ENCODE data around the gene NSD1.
"Not testable (repeated sequence)": the region's sequence is repeated elsewhere in the genome, so short reads cannot be mapped to it uniquely, and the experiment has no call there.

Gene NSD1

DNA sequence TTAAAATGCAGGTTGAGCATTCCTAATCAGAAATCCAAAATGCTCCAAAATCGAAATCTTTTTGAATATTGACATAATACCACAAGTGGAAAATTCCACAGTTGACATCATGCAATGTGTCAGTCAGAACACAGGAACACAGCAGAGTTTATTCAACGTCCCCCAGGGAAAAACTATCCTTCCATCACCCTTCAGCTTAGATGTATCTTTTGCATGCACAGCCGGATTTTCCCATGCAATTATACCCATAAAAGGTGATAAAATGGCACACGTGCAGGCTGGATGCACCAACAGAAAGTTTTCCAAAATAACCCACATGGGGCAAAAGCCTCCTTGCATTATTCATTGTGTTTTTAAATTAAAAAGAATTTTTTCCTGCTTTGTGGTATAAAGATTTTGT, 98.8 kb downstream of the NSD1 start:
- peak; percentile 16 for DNase-seq

DNA sequence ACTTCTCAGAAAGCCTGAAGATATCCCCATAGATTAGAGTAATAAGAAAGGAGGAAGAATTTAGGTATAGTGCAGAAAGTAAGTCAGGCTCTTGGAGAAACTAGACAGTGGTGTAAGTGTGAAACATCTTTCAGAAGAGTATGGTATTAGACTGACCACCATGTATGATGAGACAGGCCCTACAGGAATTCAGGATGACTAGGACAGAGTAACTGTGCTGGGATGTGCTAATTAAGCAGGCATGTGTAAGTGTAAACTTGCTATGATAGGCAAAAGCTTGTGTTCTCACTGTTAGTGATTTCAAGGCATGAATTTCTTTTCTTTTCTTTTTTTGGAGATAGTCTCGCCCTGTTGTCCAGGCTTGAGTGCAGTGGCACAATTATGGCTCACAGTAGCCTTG, 99.2 kb downstream of the NSD1 start:
- peak; percentile 82 for DNase-seq

DNA sequence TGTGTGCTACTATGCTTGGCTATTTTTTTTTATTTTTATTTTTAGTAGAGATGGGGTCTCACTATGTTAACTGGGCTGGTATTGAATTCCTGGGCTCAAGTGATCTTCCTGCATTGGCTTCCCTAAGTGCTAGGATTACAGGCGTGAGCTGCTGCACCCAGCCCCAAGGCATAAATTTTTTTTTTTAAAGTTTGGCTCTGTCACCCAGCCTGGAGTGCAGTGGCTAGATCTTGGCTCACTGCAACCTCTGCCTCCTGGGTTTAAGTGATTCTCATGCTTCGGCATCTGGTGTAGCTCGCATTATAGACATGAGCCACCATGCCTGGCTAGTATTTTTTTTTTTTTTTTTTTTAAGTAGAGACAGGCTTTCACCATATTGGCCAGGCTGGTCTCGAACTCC, 99.6 kb downstream of the NSD1 start:
- peak; percentile 10 for DNase-seq

DNA sequence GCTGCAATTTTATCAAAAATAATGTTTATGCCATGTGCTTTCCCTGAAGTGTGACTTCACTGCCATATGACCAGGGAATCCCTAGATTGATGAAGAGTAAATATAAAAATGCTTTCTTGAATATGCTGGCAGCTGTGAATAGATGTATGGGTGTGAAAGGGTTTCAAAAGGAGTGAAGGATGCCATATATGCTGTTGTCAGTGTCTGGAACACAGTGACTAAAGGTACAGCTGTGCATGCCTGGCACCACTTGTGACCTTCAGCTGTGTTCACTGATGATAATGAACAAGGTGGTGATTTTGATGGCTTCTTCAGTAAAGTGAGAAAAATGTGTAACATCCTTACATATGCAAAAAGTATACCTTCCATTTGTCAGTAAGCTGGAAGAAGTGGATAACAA, 100.2 kb downstream of the NSD1 start:
- no peak for DNase-seq

DNA sequence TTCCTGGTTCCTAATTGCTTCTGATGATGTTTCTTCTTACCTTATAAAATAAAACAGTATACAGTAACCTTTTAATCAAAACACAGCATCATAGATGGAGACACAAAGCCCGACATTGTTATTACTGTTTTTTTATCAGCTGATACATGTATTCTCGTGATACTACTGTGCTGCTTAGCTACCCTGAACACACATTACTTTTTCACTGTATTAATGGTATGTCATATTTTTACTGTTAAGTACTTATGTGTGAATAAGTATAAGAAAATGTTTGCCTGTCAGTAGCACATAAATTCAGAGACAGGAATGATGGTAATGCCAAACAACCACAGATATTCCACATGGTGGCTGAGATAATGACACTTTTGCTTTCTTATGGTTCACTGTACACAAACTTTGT, 101.3 kb downstream of the NSD1 start:
- DNase-seq = peak; percentile 59

DNA sequence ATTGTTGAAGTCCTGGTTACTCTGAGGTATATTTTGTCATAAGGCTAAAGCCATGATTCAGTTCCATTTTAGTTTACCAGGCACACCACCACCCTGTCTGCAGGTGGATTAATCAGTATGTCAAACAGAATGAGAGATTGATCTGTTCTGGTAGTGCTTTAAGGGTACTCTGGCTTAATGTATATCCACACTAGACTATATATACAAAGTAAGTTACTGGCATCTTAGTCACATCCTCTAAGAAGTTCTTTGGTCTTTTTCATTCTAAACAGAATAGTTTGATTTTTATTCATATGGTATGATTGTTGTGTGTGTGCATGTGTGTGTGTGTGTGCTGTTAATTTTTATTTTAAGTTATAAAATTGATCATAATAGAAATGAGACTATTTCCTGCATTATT, 108.2 kb downstream of the NSD1 start:
- DNase-seq = no peak

DNA sequence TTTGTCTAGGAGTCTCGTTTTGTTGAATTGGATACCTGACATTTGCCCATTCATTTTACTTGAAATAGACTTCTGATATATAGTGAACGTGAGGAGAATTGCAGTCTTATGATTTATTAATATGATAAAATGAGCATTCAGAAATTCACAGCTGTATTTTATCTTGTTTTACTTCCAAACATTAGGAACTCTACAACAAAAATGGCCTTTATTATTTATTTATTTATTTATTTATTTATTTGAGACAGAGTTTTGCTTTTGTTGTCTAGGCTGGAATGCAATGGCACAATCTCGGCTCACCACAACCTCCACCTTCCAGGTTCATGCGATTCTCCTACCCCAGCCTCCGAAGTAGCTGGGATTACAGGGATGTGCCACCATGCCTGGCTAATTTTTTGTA, 108.7 kb downstream of the NSD1 start:
- DNase-seq = no peak

DNA sequence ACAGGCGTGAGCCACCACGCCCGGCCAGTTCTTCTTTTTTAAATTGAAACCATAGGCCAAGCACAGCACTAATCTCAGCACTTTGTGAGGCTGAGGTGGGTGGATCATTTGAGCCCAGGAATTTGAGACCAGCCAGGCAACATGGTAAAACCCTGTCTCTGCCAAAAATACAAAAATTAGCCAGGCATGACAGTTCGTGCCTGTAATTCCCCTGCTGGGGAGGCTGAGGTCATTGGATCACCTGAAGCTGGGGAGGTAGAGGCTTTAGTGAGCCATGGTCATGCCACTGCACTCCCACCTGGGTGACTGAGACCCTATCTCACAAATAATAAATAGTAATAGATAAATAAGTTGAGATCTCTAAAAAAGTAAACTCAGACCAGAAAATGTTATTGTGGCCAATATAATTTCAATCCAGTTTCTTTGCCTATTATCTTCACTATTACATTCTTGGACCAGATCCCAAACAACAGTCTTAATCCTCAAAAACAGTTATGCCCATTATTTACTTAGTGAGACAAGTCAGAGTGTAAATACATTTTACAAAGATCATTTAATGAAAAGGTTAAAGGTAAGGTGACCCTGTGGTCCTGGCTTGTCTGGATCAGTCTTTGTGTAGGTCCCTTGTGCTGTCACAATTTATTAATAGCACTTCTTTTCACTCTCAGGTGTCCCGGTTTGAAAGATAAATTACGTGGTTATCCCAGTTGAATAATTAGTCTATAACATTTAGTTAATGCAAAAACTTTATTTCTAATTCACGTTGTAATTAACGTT, 116.4 kb downstream of the NSD1 start:
- DNase-seq = no peak

DNA sequence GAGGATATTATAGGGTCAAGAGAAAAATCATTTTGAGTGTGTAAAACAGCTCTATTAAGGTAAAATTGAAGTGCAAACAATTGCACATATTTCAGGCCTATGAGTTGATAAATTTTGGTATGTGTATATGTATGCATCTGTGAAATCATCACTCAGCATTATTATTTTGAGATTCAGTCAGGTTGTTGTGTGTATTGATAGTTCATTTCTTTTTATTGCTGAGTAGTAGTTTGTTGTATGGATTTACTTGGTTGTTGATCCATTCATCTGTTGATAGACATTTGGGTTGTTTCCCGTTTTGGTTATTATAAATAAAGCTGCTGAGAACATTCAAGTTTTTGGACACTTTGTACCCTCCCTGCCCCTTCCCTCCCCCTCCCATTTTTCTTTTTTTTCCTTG, 119.7 kb downstream of the NSD1 start:
- DNase-seq = no peak

DNA sequence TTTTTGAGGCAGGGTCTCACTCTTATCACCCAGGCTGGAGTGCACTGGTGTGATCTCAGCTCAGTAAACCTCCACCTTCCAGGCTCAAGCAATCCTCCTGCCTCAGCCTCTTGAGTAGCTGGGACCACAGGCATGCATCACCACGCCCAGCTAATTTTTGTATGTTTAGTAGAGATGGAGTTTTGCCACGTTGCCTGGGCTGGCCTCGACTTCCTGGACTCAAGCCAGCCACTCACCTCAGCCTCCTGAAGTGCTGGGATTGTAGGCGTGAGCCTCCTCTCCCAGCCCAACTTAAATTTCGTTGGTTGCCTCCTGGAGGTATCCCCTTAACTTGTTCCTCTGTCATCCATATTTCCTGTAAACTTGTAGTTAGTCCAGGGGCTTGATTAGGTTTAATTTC, 122.7 kb downstream of the NSD1 start:
- peak; percentile 23 for DNase-seq

DNA sequence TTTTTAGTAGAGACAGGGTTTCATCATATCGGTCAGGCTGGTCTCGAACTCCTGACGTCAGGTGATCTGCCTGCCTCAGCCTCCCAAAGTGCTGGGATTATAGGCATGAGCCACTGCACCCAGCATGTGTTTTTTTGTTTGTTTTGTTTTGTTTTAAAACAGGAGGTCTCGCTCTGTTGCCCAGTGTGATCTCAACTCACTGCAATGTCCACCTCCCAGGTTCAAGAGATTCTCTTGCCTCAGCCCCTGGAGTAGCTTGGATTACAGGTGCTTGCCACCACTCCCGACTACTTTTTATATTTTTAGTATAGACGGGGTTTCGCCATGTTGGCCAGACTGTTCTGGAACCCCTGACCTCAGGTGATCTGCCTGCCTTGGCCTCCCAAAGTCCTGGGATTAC, 125.1 kb downstream of the NSD1 start:
- DNase-seq = not testable (repeated sequence)

DNA sequence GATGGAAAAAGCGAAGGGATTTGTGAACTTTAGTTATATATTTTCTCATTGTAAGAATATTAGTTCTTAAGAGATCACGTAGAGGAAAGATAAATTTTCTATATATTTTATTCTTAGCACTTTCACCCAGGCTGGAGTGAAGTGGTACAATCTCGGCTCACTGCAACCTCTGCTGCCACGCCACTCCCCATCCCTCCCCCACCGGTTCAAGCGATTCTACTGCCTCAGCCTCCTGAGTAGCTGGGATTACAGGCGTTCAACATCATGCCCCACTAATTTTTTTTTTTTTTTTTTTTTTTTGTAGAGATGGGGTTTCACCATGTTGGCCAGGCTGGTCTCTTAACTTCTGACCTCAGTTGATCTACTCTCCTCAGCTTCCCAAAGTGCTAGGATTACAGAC, 127.4 kb downstream of the NSD1 start:
- no peak for DNase-seq

DNA sequence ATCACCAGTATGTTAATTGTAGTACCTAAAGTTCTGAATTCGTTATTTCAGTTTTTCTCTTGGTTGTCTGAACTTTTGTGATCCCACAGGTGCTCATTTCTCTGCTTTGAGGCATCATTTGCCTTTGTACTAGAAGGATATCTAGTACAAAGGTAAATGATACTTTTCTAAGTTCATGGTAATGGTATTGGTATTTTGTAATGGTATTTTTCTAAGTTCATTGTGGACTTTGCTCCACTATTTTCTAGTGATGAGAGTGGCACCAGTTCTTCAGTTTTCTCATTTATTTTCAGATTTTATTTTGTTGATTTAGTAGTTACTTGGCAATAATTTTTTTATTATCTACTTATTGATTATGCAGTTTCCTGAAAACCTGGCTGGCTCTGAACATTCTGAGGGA, 127.9 kb downstream of the NSD1 start:
- DNase-seq = no peak

DNA sequence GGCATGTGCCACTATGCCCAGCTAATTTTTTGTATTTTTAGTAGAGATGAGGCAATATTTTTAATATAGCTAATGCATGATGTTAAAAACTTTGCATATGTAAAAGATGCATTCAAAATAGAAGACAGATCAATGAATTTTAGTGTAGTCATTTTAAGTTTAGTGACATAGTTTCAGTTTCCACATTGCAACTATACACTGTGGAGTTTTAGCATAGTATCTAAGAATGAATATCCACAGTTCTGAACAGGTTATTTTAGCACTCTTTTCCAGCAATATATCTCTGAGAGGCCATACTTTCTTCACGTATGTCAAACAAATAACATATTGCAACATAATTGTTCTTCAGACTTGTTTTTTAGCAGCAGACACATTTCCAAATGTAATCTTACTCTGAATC, 130.6 kb downstream of the NSD1 start:
- no peak for DNase-seq

DNA sequence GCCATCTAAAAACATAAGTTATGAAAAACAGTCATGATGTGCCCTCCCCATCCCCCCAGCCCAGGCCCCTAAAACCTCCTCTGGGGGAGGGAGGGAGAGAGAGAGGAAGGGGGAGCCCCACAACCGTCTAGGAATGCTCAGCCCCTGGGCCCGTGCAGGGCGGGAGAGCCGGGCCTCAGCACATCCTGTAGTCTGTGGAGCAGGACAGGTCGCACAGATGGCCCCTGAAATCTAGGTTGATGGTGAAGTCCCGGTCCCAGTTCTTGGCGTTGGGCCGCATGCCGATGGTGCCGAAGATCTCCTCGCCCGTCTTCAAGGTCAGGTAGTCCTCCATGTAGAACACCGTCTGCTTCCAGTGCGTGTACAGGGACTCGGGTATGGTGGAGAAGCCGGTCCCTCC, 131.8 kb downstream of the NSD1 start:
- DNase-seq = no peak

DNA sequence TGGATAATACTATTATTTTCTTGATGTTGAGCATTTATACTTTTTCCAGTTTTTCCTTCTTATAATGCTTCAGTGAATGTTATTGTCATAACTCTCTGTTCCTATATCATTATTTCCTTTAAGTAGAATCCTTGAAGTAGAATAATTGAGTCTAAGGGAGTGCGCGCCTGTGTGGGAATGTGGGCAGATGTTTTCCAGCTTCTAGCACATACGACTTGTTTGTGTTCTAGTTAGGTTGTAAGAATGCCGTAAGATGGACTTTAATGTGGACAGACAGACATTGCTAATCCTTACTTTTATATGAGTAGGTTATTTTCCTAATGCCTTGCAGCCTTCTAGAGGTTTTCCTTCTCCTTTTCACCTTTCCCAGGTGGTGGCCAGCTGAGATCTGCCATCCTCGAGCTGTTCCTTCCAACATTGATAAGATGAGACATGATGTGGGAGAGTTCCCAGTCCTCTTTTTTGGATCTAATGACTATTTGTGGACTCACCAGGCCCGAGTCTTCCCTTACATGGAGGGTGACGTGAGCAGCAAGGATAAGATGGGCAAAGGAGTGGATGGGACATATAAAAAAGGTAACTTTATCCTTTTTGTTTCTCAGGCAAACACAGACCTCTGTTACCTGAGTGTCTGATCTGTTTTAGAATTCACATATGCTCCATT, 135.8 kb downstream of the NSD1 start:
- no peak for DNase-seq

DNA sequence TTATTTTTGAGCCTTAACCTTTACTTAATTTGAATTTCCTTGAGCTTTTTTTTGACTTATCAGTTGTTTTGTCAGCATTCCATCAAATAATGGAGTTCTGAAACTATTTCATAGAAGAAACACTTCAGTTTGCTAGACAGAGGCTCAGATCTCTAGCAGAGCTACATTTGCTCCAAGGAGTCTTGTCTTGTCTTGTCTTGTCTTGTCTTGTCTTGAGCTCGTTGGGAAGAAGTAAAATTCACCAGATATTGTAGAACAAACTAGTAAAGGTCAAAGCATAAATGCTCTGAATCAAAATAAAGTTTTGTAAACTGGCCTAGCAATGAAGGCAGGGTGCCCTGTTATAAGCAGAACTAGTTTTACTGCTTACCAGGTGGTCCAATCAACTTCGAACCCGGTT, 136.4 kb downstream of the NSD1 start:
- no peak for DNase-seq

DNA sequence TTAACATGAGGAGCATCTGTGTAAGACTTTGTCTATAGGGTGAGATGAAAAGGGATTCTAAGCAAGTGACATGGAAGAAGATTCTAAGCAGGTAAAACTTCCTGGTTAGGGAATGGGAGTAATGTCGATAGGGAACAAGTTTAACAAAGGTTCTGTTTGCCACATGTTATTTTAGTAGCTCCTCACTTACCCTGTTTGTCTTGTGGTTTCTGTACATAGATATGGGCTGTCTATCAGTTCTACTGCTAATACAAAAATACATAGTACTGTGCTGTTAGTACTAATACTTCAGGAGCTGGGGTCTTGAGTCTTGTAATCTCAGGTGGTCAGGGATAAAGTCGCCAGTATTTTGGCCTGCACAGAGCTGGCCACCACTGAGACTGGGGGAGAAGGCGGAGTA, 137.1 kb downstream of the NSD1 start:
- DNase-seq = no peak

DNA sequence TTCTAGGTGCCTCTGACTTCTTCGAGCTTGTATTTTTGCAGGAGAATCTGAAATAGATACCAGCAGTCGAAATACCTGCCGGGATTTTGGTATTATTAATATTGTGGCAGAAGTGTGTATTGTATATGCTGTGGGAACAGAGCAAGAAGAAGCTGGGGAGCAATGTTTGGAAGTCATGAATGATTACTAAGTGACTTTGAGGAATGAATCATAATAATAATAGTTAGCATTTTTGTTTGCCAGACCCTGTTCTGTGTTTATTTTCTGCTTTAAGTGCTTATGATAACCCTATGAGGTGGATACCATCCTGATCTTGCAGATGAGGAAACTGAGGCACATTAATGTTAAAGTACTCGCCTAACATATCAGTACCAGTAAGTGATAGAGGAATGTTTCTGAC, 137.5 kb downstream of the NSD1 start:
- no peak for DNase-seq

DNA sequence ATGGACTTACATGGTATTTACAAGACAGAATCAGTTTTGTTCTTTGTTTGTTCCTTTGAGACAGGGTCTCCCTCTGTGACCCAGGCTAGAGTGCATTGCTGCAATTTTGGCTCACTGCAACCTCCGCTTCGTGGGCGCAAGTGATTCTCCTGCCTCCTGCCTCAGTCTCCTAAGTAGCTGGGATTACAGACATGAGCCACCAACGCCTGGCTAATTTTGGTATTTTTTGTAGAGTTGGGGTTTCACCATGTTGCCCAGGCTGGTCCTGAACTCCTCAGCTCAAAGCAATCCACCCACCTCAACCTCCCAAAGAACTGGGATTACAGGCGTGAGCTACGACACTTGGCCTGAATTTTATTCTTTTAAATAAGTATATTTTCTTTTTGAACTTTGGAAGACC, 142.3 kb downstream of the NSD1 start:
- DNase-seq = no peak

DNA sequence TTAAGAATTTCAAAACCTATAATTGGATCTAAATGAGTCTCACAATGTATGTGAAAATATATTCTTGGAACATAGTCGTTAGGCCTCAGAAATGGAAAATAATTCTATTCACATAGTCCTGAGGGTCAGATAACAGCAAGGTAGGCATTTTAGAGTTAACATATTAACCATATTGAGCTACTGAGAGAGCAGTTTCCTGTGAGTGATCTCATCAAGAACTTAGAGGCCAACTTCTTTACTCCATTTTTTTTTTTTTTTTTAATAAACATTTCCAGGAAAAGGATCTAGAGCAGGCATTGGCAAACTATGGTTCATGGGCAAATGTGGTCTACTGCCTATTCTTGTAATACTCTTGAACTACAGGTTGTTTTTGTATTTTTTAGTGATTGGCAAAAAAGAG, 143.3 kb downstream of the NSD1 start:
- no peak for DNase-seq

DNA sequence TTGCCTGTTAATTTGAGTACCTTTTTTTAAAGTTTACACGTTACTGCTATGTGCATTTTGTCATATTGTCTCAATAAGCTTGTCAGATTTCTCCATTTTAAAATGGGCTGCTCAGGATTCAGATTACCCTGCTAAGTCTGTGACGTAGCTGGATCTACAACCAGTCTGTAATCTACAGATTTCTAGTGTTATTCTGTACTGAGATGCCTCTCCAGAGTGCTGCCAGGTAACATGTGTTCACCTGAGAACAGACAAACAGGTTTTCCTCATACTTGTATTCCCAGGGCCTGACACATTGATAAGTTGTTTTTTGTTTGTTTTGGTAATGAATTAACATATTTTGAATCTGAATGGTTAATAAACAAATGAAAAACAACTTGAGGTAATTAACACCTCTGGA, 154.6 kb downstream of the NSD1 start:
- DNase-seq = no peak

DNA sequence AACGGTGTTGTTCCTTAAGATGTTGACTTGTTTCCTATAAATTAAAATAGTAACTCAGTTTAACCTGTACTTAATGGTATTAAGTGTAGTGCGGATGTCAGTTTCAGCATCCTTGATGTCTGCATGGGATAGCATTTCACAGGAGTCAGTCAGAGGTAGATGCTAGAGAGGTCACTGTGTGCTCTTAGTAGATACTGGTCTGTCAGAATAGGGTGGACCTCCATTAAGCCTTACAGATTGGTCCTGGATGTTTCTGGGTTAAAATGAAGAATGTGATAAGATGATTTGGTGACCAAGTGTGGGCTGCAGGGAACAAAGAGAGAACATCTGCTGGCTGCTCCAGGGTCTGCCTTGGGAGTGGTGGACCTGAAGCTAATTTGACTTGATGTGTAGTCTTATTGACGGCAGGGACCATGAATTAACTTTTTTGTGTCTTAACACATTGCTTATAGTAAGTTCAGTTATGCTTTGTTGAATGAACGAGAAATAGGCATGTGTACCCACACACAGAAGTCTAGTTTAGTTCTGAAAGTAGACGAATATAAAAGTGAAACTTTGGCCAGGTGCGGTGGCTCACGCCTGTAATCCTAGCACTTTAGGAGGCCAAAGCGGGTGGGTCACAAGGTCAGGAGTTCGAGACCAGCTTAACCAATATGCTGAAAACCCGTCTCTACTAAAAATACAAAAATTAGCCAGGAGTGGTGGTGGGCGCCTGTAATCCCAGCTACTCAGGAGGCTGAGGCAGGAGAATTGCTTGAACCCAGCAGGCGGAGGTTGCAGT, 157.4 kb downstream of the NSD1 start:
- DNase-seq = no peak

DNA sequence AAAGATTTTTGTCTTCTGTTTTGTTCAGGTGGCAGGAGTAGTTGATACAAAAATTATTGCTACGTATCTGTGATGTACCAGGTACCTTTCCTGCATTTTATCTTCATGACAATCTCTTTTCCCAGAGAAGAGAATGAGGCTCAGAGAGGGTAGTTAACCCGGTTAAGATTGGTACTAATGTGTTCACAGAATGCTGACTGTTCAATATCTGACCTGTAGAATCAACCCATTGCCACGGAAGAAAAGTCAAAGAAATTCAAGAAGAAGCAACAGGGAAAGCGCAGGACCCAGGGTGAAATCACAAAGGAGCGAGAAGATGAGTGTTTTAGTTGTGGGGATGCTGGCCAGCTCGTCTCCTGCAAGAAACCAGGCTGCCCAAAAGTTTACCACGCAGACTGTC, 158.2 kb downstream of the NSD1 start:
- DNase-seq = no peak

Measured in fibroblast of skin of right biceps (primary cell).